ENCODE measurements around the gene DNAAF9.

GRCh38 chr20:3423126-3423525 lies 15.7 kb upstream of the DNAAF9 start:
- no peak for TF ChIP-seq EZH2 (IDR thresholded peaks at IDR 0.05; ENCODE audit: insufficient read depth, low read length)
- TF ChIP-seq, protein P1, sequence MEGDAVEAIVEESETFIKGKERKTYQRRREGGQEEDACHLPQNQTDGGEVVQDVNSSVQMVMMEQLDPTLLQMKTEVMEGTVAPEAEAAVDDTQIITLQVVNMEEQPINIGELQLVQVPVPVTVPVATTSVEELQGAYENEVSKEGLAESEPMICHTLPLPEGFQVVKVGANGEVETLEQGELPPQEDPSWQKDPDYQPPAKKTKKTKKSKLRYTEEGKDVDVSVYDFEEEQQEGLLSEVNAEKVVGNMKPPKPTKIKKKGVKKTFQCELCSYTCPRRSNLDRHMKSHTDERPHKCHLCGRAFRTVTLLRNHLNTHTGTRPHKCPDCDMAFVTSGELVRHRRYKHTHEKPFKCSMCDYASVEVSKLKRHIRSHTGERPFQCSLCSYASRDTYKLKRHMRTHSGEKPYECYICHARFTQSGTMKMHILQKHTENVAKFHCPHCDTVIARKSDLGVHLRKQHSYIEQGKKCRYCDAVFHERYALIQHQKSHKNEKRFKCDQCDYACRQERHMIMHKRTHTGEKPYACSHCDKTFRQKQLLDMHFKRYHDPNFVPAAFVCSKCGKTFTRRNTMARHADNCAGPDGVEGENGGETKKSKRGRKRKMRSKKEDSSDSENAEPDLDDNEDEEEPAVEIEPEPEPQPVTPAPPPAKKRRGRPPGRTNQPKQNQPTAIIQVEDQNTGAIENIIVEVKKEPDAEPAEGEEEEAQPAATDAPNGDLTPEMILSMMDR (IDR thresholded peaks at IDR 0.05; ENCODE audit: insufficient read depth, low read depth, low read length) = no peak
